Mucosa of descending colon (tissue), 3 donors: ENCODE measurements around the gene ZC3H15. TPM values are rescaled to one million over a fixed set of nuclear protein-coding genes. Genes with fewer than 3 reads are reported as not detected.
"Not testable (repeated sequence)": the region's sequence is repeated elsewhere in the genome, so short reads cannot be mapped to it uniquely, and the experiment has no call there.

ENCODE experiments used
- ATAC-seq: fragments of 200-7000 bp; cut with Tn5 transposase; one replicate; pipeline ENCODE4 v1.9.1; 2020; ENCODE audit warnings: mild to moderate bottlenecking, moderate library complexity
- DNase-seq, 3 donors: peaks; one replicate each; pipeline ENCODE4 v3.0.0-alpha.2; 2020
- H3K36me3 ChIP-seq: fragments of 200-600 bp; one replicate; pipeline ENCODE4 v1.8.0; 2021; ENCODE audit warnings: low read depth, mild to moderate bottlenecking
- H3K4me1 ChIP-seq: fragments of 200-600 bp; one replicate; pipeline ENCODE4 v1.8.0; 2021; ENCODE audit warnings: low read depth, mild to moderate bottlenecking
- H3K4me3 ChIP-seq: fragments of 200-600 bp; one replicate; pipeline ENCODE4 v1.8.0; 2021; ENCODE audit warnings: mild to moderate bottlenecking
- H3K9me3 ChIP-seq: fragments of 200-600 bp; one replicate; pipeline ENCODE4 v1.8.0; 2021; ENCODE audit warnings: mild to moderate bottlenecking
- CTCF ChIP-seq: fragments of 200-600 bp; IDR thresholded peaks from one replicate; pipeline ENCODE4 v1.8.0; 2022; ENCODE audit warnings: antibody characterized with exemption, mild to moderate bottlenecking
- intact Hi-C, 2 donors: fragments of 100-400 bp; cut with DNase I in 1 of 2; cut with micrococcal nuclease in 1 of 2; formaldehyde crosslinking; loops; one replicate each; pipeline versions ENCODE4 v1.11.0 to v1.11.1; 2022; cut with DNase I, micrococcal nuclease
- long read RNA-seq, 2 donors: library from polyadenylated mRNA; unstranded; transcript quantifications; one replicate each; pipeline ENCODE4 v2.0.0, GENCODE V29; 2019 to 2021
- total RNA-seq, 3 donors: library from RNA; stranded (reverse); fragmentation: NEBNext Ultra II Directional in 2 of 3; extraction: Animal tissue kit (Norgen Biotek cat#: 25700) in 2 of 3; gene quantifications; one replicate each; pipeline versions ENCODE4 v1.2.1 to v1.2.4, GENCODE V29; 2021 to 2023
- donor health status: DM: no; HTN: no; CAD: no; lungs with moderate emphysema.
- donor health status: DM: no; HTN: no; CAD: no.
- donor health status: DM: no; HTN: yes; CAD: no.

ZC3H15 gene
- 10 to 100 TPM; 46.5 to 54.6 (median 48.2) TPM for total RNA-seq
- long read RNA-seq, donor 1, transcript ZC3H15-201 (10 exons, 2,138 nt): major isoform, 53 of 86 reads
- long read RNA-seq, donor 1, partial matches to known transcripts: 23 of 86 reads
- long read RNA-seq, donor 1, other reads (novel, unspliced or antisense): 10 of 86 reads
- long read RNA-seq, donor 2, partial matches to known transcripts: 48 of 54 reads
- long read RNA-seq, donor 2, other reads (novel, unspliced or antisense): 4 of 54 reads

GRCh38 chr2:186485871-186486650, at the start of gene ZC3H15:
ZC3H15 (plus strand) TSS chr2:186486260; CDS start chr2:186486383, 123 bp downstream.
- intact Hi-C loops: loop anchor here in 1 of 2 donors (10.0 kb wide), 1 partner anchor 109 kb away; the partner anchor contains the start of gene ITGAV
- ATAC-seq (peak; percentile 97), DNase-seq (peak; percentile 96 to 99 (median 98))
- Histone ChIP-seq H3K4me3 (peak within 1 kb of the TSS; percentile 95), H3K4me1 (peaks cover 27% of the 10 kb centered on the region), H3K36me3 (no peaks in the 10 kb centered on the region), H3K9me3 (no peaks in the 10 kb centered on the region)
- no peak for TF ChIP-seq CTCF

- ATAC-seq: no peak
- TF ChIP-seq CTCF: no peak
- H3K4me1 ChIP-seq: no peaks in the 10 kb centered on the region
- H3K36me3 ChIP-seq: no peaks in the 10 kb centered on the region
- H3K9me3 ChIP-seq: no peaks in the 10 kb centered on the region
- no peak for DNase-seq
- H3K4me3 ChIP-seq: no peak overlapping the region
- intact Hi-C loops: no loop called here
Observed at GRCh38 chr2:186437719-186438118, 48.3 kb upstream of the ZC3H15 start.

GRCh38 chr2:186439673-186440095, 46.4 kb upstream of the ZC3H15 start:
- H3K4me1 ChIP-seq, intact Hi-C loops, H3K4me3 ChIP-seq, DNase-seq, H3K36me3 ChIP-seq, H3K9me3 ChIP-seq, ATAC-seq: not testable (repeated sequence)

- Histone ChIP-seq H3K4me1 (no peaks in the 10 kb centered on the region), H3K36me3 (no peaks in the 10 kb centered on the region), H3K9me3 (no peaks in the 10 kb centered on the region), H3K4me3 (no peak overlapping the region)
- ATAC-seq (no peak), DNase-seq (no peak)
- intact Hi-C loops: no loop called here
- TF ChIP-seq CTCF: no peak
Observed at GRCh38 chr2:186440506-186440905, 45.6 kb upstream of the ZC3H15 start.

- intact Hi-C loops: no loop called here
- DNase-seq: no peak
- H3K4me1 ChIP-seq: no peaks in the 10 kb centered on the region
- no peak overlapping the region for H3K4me3 ChIP-seq
- ATAC-seq: no peak
- TF ChIP-seq CTCF: no peak
- no peaks in the 10 kb centered on the region for H3K9me3 ChIP-seq
- no peaks in the 10 kb centered on the region for H3K36me3 ChIP-seq
Observed at GRCh38 chr2:186442885-186443284, 43.2 kb upstream of the ZC3H15 start.

GRCh38 chr2:186443851-186444250, 42.2 kb upstream of the ZC3H15 start:
- H3K36me3 ChIP-seq: no peaks in the 10 kb centered on the region
- H3K9me3 ChIP-seq: no peaks in the 10 kb centered on the region
- DNase-seq (no peak), ATAC-seq (no peak)
- no peaks in the 10 kb centered on the region for H3K4me1 ChIP-seq
- no peak for TF ChIP-seq CTCF
- intact Hi-C loops: no loop called here
- no peak overlapping the region for H3K4me3 ChIP-seq
